Activated naive CD8-positive, alpha-beta T cell treated with anti-CD3 and anti-CD28 coated beads for 36 hours (primary cell): ENCODE measurements around the gene CALHM6. TPM values are rescaled to one million over a fixed set of nuclear protein-coding genes. Genes with fewer than 3 reads are reported as not detected.
"Not testable (repeated sequence)": the region's sequence is repeated elsewhere in the genome, so short reads cannot be mapped to it uniquely, and the experiment has no call there.

Source experiments
- DNase-seq: peaks from one replicate; pipeline ENCODE4 v3.0.0; 2021
- H3K27ac Mint-ChIP-seq: one replicate; pipeline ENCODE4 v1.8.0; 2022; ENCODE audit warnings: mild to moderate bottlenecking, moderate library complexity, mixed read lengths
- H3K27me3 Mint-ChIP-seq: one replicate; pipeline ENCODE4 v1.8.0; 2022; ENCODE audit warnings: mild to moderate bottlenecking, mixed read lengths
- H3K36me3 Mint-ChIP-seq: one replicate; pipeline ENCODE4 v1.8.0; 2021; ENCODE audit warnings: mild to moderate bottlenecking, mixed read lengths
- H3K4me1 Mint-ChIP-seq: one replicate; pipeline ENCODE4 v1.8.0; 2021; ENCODE audit warnings: mixed read lengths
- H3K4me3 Mint-ChIP-seq: one replicate; pipeline ENCODE4 v1.8.0; 2022; ENCODE audit warnings: mild to moderate bottlenecking, moderate library complexity, mixed read lengths
- H3K9me3 Mint-ChIP-seq: one replicate; pipeline ENCODE4 v1.8.0; 2022; ENCODE audit warnings: mixed read lengths
- total RNA-seq, 2 experiments: library from RNA; stranded (reverse); gene quantifications; one replicate each; pipeline ENCODE4 v1.2.3, GENCODE V29; 2021

The CALHM6 gene
- total RNA-seq, 2 experiments from 2014 or later = 5.6 to 7.4 TPM

- no peak for DNase-seq
- H3K9me3 Mint-ChIP-seq = no peaks in the 10 kb centered on the region
- H3K4me1 Mint-ChIP-seq = no peaks in the 10 kb centered on the region
- no peak overlapping the region for H3K27ac Mint-ChIP-seq
- no peaks in the 10 kb centered on the region for H3K36me3 Mint-ChIP-seq
- H3K4me3 Mint-ChIP-seq = no peak overlapping the region
- H3K27me3 Mint-ChIP-seq = peaks cover 10% of the 10 kb centered on the region
Observed at GRCh38 chr6:116485559-116486184, 24.5 kb downstream of the CALHM6 start.

GRCh38 chr6:116491610-116492330, 30.6 kb downstream of the CALHM6 start:
- H3K4me3 Mint-ChIP-seq = no peak overlapping the region
- H3K9me3 Mint-ChIP-seq = peaks cover 2% of the 10 kb centered on the region
- no peaks in the 10 kb centered on the region for H3K4me1 Mint-ChIP-seq
- DNase-seq = no peak
- peaks cover 5% of the 10 kb centered on the region for H3K27me3 Mint-ChIP-seq
- no peaks in the 10 kb centered on the region for H3K36me3 Mint-ChIP-seq
- H3K27ac Mint-ChIP-seq = no peak overlapping the region

- H3K4me1 Mint-ChIP-seq = no peaks in the 10 kb centered on the region
Observed at GRCh38 chr6:116492331-116493067, 31.3 kb downstream of the CALHM6 start.

GRCh38 chr6:116495161-116495560, 34.0 kb downstream of the CALHM6 start:
- not testable (repeated sequence) for H3K36me3 Mint-ChIP-seq, H3K4me1 Mint-ChIP-seq, H3K4me3 Mint-ChIP-seq, DNase-seq, H3K9me3 Mint-ChIP-seq, H3K27ac Mint-ChIP-seq, H3K27me3 Mint-ChIP-seq

More at GRCh38 chr6:116492331-116493067, 31.3 kb downstream of the CALHM6 start:
- Mint-ChIP-seq H3K27me3 (peaks cover 5% of the 10 kb centered on the region), H3K36me3 (no peaks in the 10 kb centered on the region), H3K9me3 (peaks cover 2% of the 10 kb centered on the region), H3K27ac (no peak overlapping the region), H3K4me3 (no peak overlapping the region)
- no peak for DNase-seq

- Mint-ChIP-seq H3K9me3 (peaks cover 4% of the 10 kb centered on the region), H3K27me3 (peaks cover 7% of the 10 kb centered on the region), H3K4me3 (no peak overlapping the region), H3K27ac (no peak overlapping the region), H3K36me3 (peaks cover 2% of the 10 kb centered on the region), H3K4me1 (no peaks in the 10 kb centered on the region)
- DNase-seq = no peak
Observed at GRCh38 chr6:116497113-116497676, 36.0 kb downstream of the CALHM6 start.

- peaks cover 2% of the 10 kb centered on the region for H3K36me3 Mint-ChIP-seq
- H3K27ac Mint-ChIP-seq = no peak overlapping the region
- no peaks in the 10 kb centered on the region for H3K4me1 Mint-ChIP-seq
- no peak for DNase-seq
- peaks cover 4% of the 10 kb centered on the region for H3K9me3 Mint-ChIP-seq
- no peak overlapping the region for H3K4me3 Mint-ChIP-seq
- H3K27me3 Mint-ChIP-seq = peaks cover 15% of the 10 kb centered on the region
Observed at GRCh38 chr6:116500969-116501433, 39.8 kb downstream of the CALHM6 start.

- no peak for DNase-seq
- Mint-ChIP-seq H3K9me3 (peaks cover 10% of the 10 kb centered on the region), H3K27ac (no peak overlapping the region), H3K4me3 (no peak overlapping the region), H3K27me3 (peaks cover 12% of the 10 kb centered on the region), H3K4me1 (no peaks in the 10 kb centered on the region), H3K36me3 (no peaks in the 10 kb centered on the region)
Observed at GRCh38 chr6:116507324-116507723, 46.1 kb downstream of the CALHM6 start.

GRCh38 chr6:116508527-116508926, 47.4 kb downstream of the CALHM6 start:
- Mint-ChIP-seq H3K4me1 (no peaks in the 10 kb centered on the region), H3K36me3 (no peaks in the 10 kb centered on the region), H3K27me3 (peaks cover 12% of the 10 kb centered on the region), H3K4me3 (no peak overlapping the region), H3K9me3 (peaks cover 10% of the 10 kb centered on the region), H3K27ac (no peak overlapping the region)
- no peak for DNase-seq

GRCh38 chr6:116511424-116512110, 50.4 kb downstream of the CALHM6 start, which contains the start of gene CALHM5:
Gene CALHM5 (plus strand): TSS chr6:116511639. CDS start chr6:116511697, 58 bp downstream.
- Mint-ChIP-seq H3K36me3 (no peaks in the 10 kb centered on the region), H3K27ac (no peak within 1 kb of the TSS), H3K4me3 (no peak within 1 kb of the TSS), H3K4me1 (no peaks in the 10 kb centered on the region), H3K9me3 (peaks cover 8% of the 10 kb centered on the region), H3K27me3 (peaks cover 4% of the 10 kb centered on the region)
- no peak for DNase-seq

- DNase-seq = no peak
- H3K27me3 Mint-ChIP-seq = peaks cover 4% of the 10 kb centered on the region
- H3K4me1 Mint-ChIP-seq = no peaks in the 10 kb centered on the region
- peaks cover 8% of the 10 kb centered on the region for H3K9me3 Mint-ChIP-seq
- no peak overlapping the region for H3K4me3 Mint-ChIP-seq
- no peak overlapping the region for H3K27ac Mint-ChIP-seq
- no peaks in the 10 kb centered on the region for H3K36me3 Mint-ChIP-seq
Observed at GRCh38 chr6:116512111-116512559, 51.0 kb downstream of the CALHM6 start.

GRCh38 chr6:116512734-116513133, 51.6 kb downstream of the CALHM6 start:
- no peak overlapping the region for H3K27ac Mint-ChIP-seq
- H3K4me1 Mint-ChIP-seq = no peaks in the 10 kb centered on the region
- DNase-seq = no peak
- no peaks in the 10 kb centered on the region for H3K36me3 Mint-ChIP-seq
- peaks cover 8% of the 10 kb centered on the region for H3K9me3 Mint-ChIP-seq
- peaks cover 4% of the 10 kb centered on the region for H3K27me3 Mint-ChIP-seq
- no peak overlapping the region for H3K4me3 Mint-ChIP-seq

Other genes starting within 250 kb of the CALHM6 start
- 10 to 100 TPM; 15.1 to 15.2 TPM for gene TSPYL4, start 207.3 kb upstream of the CALHM6 start, total RNA-seq
- gene TSPYL1, start 181.4 kb upstream of the CALHM6 start, total RNA-seq = 10 to 100 TPM; 45.4 to 46.0 TPM
- gene DSE, start 90.4 kb upstream of the CALHM6 start, total RNA-seq = 1 to 10 TPM; 3.2 to 4.9 TPM
- gene CALHM5, start 50.3 kb downstream of the CALHM6 start, total RNA-seq = not detected
- not detected for gene TRAPPC3L, start 84.3 kb downstream of the CALHM6 start, total RNA-seq
- not detected for gene CALHM4, start 92.4 kb downstream of the CALHM6 start, total RNA-seq
- gene RWDD1, start 110.1 kb downstream of the CALHM6 start, total RNA-seq = 10 to 100 TPM; 52.2 to 52.5 TPM
- under 1 TPM; 0.23 to 0.44 TPM for gene RSPH4A, start 155.1 kb downstream of the CALHM6 start, total RNA-seq
- gene ZUP1, start 207.4 kb downstream of the CALHM6 start, total RNA-seq = 10 to 100 TPM; 22.4 to 24.5 TPM
- gene KPNA5, start 219.8 kb downstream of the CALHM6 start, total RNA-seq = 10 to 100 TPM in 1 of 2 experiments, 1 to 10 TPM in 1; 9.0 to 11.5 TPM